B cell (primary cell): ENCODE data around the gene TLE2. TPM values are rescaled to one million over a fixed set of nuclear protein-coding genes. Genes with fewer than 3 reads are reported as not detected.

Experiments
- ATAC-seq: fragments of 200-7000 bp; cut with Tn5 transposase; one replicate; pipeline ENCODE4 v1.10.0; 2021; ENCODE audit warnings: low read depth, mild to moderate bottlenecking, moderate number of reproducible peaks, moderate library complexity
- CTCF ChIA-PET: fragments of 350-600 bp; sonication (Branson Sonifier 250); formaldehyde crosslinking; loops from one replicate; lab custom pipeline; 2021; ENCODE audit warnings: antibody characterized with exemption, inconsistent platforms; lab: Charles Lee
- POLR2A ChIA-PET: fragments of 350-600 bp; sonication (Branson Sonifier 250); formaldehyde crosslinking; loops from one replicate; lab custom pipeline; 2021; ENCODE audit warnings: antibody characterized with exemption; lab: Charles Lee
- DNase-seq: peaks from one replicate; pipeline ENCODE4 v3.0.0; 2013
- H2AFZ ChIP-seq: 2 replicates; pipeline ENCODE4 v1.6.1; 2012; ENCODE audit warnings: mild to moderate bottlenecking, low read depth, low read length; ENCODE audit not compliant: insufficient read depth, poor library complexity, severe bottlenecking
- H3K27ac ChIP-seq, 2 donors: 1 replicate in 1 of 2; 2 replicates in 1 of 2; pipeline ENCODE4 v1.5.1; 2012 to 2013; ENCODE audit warnings: low read length in 2 of 2, mild to moderate bottlenecking in 2 of 2, moderate library complexity in 1 of 2
- H3K27me3 ChIP-seq, 4 experiments: fragments of 200-600 bp in 1 of 4; sonication (generic) in 1 of 4; replicated peaks in 1 of 4; 1 replicate in 2 of 4; 2 replicates in 2 of 4; pipeline versions ENCODE4 v1.6.1 to v1.7.0; 2013 to 2016; ENCODE audit warnings: low read length in 3 of 4, mild to moderate bottlenecking in 2 of 4, mixed read lengths in 1 of 4, moderate library complexity in 1 of 4; ENCODE audit not compliant: insufficient read depth in 4 of 4, control insufficient read depth in 3 of 4; ENCODE audit errors: control extremely low read depth in 1 of 4
- H3K36me3 ChIP-seq, 2 experiments: replicated peaks in 1 of 2; 1 replicate in 1 of 2; 2 replicates in 1 of 2; pipeline versions ENCODE4 v1.6.1 to v1.7.1; 2013; ENCODE audit warnings: low read length in 1 of 2; ENCODE audit not compliant: insufficient read depth in 2 of 2, control insufficient read depth in 1 of 2; ENCODE audit errors: control extremely low read depth in 1 of 2, extremely low read depth in 1 of 2
- H3K4me1 ChIP-seq, 2 donors: fragments of 200-600 bp in 1 of 2; sonication (generic) in 1 of 2; 1 replicate in 1 of 2; 2 replicates in 1 of 2; pipeline versions ENCODE4 v1.5.1 to v1.6.1; 2013 to 2017; ENCODE audit warnings: low read length in 2 of 2; ENCODE audit not compliant: control insufficient read depth in 2 of 2, insufficient read depth in 2 of 2
- H3K4me2 ChIP-seq: replicated peaks from 2 replicates; pipeline ENCODE3; 2012; ENCODE audit warnings: mild to moderate bottlenecking, low read depth, low read length; ENCODE audit not compliant: poor library complexity, severe bottlenecking
- H3K4me3 ChIP-seq, 5 experiments: fragments of 200-600 bp in 1 of 5; sonication (generic) in 1 of 5; 1 replicate in 3 of 5; 2 replicates in 2 of 5; pipeline versions ENCODE4 v1.5.1 to v1.7.0; 2011 to 2016; ENCODE audit warnings: low read length in 4 of 5, mild to moderate bottlenecking in 4 of 5, low read depth in 2 of 5, control low read depth in 1 of 5, moderate library complexity in 1 of 5; ENCODE audit not compliant: insufficient read depth in 1 of 5; ENCODE audit errors: control extremely low read depth in 1 of 5, extremely low read depth in 1 of 5
- H3K79me2 ChIP-seq: fragments of 200-600 bp; sonication (generic); one replicate; pipeline ENCODE4 v1.6.0; 2016; ENCODE audit warnings: low read length; ENCODE audit not compliant: control insufficient read depth, insufficient read depth
- H3K9ac ChIP-seq: fragments of 200-600 bp; sonication (generic); 2 replicates; pipeline ENCODE4 v1.6.1; 2017; ENCODE audit warnings: mild to moderate bottlenecking, low read length, moderate library complexity
- H3K9me3 ChIP-seq, 3 donors: one replicate each; pipeline versions ENCODE4 v1.6.1 to v1.7.1; 2013; ENCODE audit warnings: low read length in 2 of 3; ENCODE audit not compliant: control insufficient read depth in 2 of 3, insufficient read depth in 1 of 3; ENCODE audit errors: control extremely low read depth in 1 of 3
- H4K20me1 ChIP-seq: 2 replicates; pipeline ENCODE4 v1.6.0; 2012; ENCODE audit warnings: mild to moderate bottlenecking, low read length; ENCODE audit not compliant: insufficient read depth, control insufficient read depth, poor library complexity, severe bottlenecking
- H3K27ac Mint-ChIP-seq: one replicate; pipeline ENCODE4 v1.8.0; 2021; ENCODE audit warnings: mixed read lengths
- H3K27me3 Mint-ChIP-seq: one replicate; pipeline ENCODE4 v1.8.0; 2021; ENCODE audit warnings: mixed read lengths
- H3K4me1 Mint-ChIP-seq: one replicate; pipeline ENCODE4 v1.8.0; 2021; ENCODE audit warnings: mixed read lengths
- H3K4me3 Mint-ChIP-seq: one replicate; pipeline ENCODE4 v1.8.0; 2021; ENCODE audit warnings: mixed read lengths
- H3K9me3 Mint-ChIP-seq: one replicate; pipeline ENCODE4 v1.8.0; 2022; ENCODE audit warnings: mixed read lengths; ENCODE audit not compliant: insufficient read depth
- EZH2 ChIP-seq: IDR thresholded peaks from 2 replicates; pipeline ENCODE4 v1.6.1; 2012; ENCODE audit warnings: borderline replicate concordance, low read depth, mild to moderate bottlenecking, moderate library complexity, low read length; ENCODE audit not compliant: insufficient read depth, poor library complexity, severe bottlenecking
- WGBS: methylation state at CpG from one replicate; pipeline ENCODE4 v1.1.5; 2013; ENCODE audit warnings: missing lambda C conversion rate; ENCODE audit not compliant: insufficient coverage; 5-methylcytosine and 5-hydroxymethylcytosine counted together
- intact Hi-C: fragments of 100-400 bp; cut with micrococcal nuclease; formaldehyde crosslinking; loops from one replicate; pipeline ENCODE4 v1.10.0; 2022
- polyA plus RNA-seq: library from polyadenylated mRNA; depleted of rRNA; stranded (reverse); fragments of >200 nt; gene quantifications from 2 replicates; pipeline ENCODE4 v1.2.3, GENCODE V29; 2012
- total RNA-seq, 2 donors: library from RNA; stranded (reverse); fragments of 120-200 nt in 1 of 2; gene quantifications; 1 replicate in 1 of 2; 2 replicates in 1 of 2; pipeline versions ENCODE4 v1.2.3 to v1.2.4, GENCODE V29; 2013 to 2022
- TF ChIP-seq, protein P1 (sequence below): fragments of 200-600 bp; IDR thresholded peaks from one replicate; pipeline ENCODE4 v1.8.0; 2022; ENCODE audit warnings: antibody characterized with exemption, mild to moderate bottlenecking

Gene TLE2
- total and polyA plus RNA-seq, 2 donors (not counting 1 experiment from before 2014, with no cell fraction given) = 3.0 to 5.3 TPM

DNA sequence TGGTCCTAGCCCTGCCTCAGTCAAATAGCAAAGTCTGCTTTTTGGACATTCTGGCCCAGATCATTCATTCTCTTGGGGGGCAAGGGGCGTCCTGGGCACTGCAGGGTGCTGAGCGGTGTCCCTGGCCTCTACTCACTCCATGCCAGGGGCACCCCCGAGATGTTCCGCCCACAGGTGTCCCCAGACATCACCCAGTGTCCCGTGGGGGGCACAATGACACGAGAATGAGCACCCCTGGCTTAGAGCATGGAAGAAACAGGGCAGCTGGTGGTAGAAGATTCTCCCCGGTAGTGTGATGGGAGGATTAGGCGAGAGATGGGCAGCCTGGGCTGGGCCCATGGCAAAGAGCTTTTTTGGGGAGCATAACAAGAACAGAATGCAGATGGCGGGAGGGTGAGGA, 38.5 kb upstream of the TLE2 start:
- no peaks in the 10 kb centered on the region for H3K9me3 ChIP-seq
- TF ChIP-seq, protein P1, sequence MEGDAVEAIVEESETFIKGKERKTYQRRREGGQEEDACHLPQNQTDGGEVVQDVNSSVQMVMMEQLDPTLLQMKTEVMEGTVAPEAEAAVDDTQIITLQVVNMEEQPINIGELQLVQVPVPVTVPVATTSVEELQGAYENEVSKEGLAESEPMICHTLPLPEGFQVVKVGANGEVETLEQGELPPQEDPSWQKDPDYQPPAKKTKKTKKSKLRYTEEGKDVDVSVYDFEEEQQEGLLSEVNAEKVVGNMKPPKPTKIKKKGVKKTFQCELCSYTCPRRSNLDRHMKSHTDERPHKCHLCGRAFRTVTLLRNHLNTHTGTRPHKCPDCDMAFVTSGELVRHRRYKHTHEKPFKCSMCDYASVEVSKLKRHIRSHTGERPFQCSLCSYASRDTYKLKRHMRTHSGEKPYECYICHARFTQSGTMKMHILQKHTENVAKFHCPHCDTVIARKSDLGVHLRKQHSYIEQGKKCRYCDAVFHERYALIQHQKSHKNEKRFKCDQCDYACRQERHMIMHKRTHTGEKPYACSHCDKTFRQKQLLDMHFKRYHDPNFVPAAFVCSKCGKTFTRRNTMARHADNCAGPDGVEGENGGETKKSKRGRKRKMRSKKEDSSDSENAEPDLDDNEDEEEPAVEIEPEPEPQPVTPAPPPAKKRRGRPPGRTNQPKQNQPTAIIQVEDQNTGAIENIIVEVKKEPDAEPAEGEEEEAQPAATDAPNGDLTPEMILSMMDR = no peak
- TF ChIP-seq EZH2 = no peak
- H2AFZ ChIP-seq = no peak overlapping the region
- H3K79me2 ChIP-seq = peaks cover 16% of the 10 kb centered on the region
- Mint-ChIP-seq H3K27ac (peak overlapping the region; percentile 73), H3K9me3 (no peaks in the 10 kb centered on the region), H3K27me3 (no peaks in the 10 kb centered on the region), H3K4me3 (no peak overlapping the region), H3K4me1 (peaks cover 50% of the 10 kb centered on the region)
- no peaks in the 10 kb centered on the region for H4K20me1 ChIP-seq
- H3K4me2 ChIP-seq = no peak overlapping the region
- H3K4me1 ChIP-seq = peaks cover 36 to 59% of the 10 kb centered on the region in 2 donors
- no peak overlapping the region for H3K4me3 ChIP-seq
- CTCF ChIA-PET = interaction anchor here (1.0 to 1.6 kb wide), 2 partner anchors 8 to 38 kb away, joined by 4 to 5 read pairs; no protein-coding TSS in a partner anchor
- no peaks in the 10 kb centered on the region for H3K36me3 ChIP-seq
- DNase-seq (no peak), ATAC-seq (no peak)
- H3K27ac ChIP-seq = no peak overlapping the region
- no peaks in the 10 kb centered on the region for H3K27me3 ChIP-seq
- WGBS = 69% methylated on average over 6 of the region's 9 CpGs
- no peak overlapping the region for H3K9ac ChIP-seq
- POLR2A ChIA-PET = interaction anchor here (0.7 to 1.7 kb wide), 3 partner anchors 25 to 99 kb away, joined by 3 to 8 read pairs (median 4); no protein-coding TSS in a partner anchor
- intact Hi-C loops = loop anchor here (10.0 kb wide), 1 partner anchor 117 kb away; the partner anchor contains the start of gene NCLN

DNA sequence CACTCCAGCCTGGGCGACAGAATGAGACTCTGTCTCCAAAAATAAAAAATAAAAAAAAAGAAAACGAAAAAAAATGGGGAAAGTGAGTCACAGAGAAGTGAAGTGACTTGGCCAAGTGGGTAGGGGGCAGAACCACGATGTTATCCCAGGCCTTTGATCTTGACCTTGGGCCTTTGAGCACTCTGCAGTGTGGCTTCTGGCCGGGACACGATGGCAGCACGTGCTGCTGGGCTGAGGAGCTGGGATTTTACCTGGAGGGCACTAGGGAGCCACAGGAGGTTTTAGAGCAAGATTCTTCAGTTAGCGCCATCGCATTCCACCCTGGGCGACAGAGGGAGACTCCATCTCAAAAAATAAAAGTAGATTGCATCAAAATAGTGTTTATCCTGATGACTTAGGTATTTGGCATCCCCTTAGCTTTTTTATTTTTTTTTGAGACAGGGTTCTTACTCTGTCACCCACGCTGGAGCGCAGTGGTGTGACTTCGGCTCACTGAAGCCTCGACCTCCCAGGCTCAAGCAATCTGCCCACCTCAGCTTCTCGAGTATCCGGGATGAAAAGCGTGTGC, 37.5 kb upstream of the TLE2 start:
- no peaks in the 10 kb centered on the region for H4K20me1 ChIP-seq
- H3K27ac ChIP-seq = no peak overlapping the region
- no peaks in the 10 kb centered on the region for H3K27me3 ChIP-seq
- ChIA-PET CTCF (interaction anchor here (0.6 to 1.1 kb wide), 4 partner anchors 9 to 1507 kb away, joined by 3 to 6 read pairs (median 4); no protein-coding TSS in a partner anchor), POLR2A (interaction anchor here (0.6 to 1.5 kb wide), 4 partner anchors 11 to 31 kb away, joined by 4 to 6 read pairs (median 4); no protein-coding TSS in a partner anchor)
- 87% methylated on average over 15 of the region's 16 CpGs for WGBS
- Mint-ChIP-seq H3K4me3 (peak overlapping the region; percentile 32), H3K4me1 (peaks cover 49% of the 10 kb centered on the region), H3K27ac (peak overlapping the region; percentile 79), H3K27me3 (no peaks in the 10 kb centered on the region), H3K9me3 (no peaks in the 10 kb centered on the region)
- no peak overlapping the region for H3K4me2 ChIP-seq
- ATAC-seq = no peak
- H3K4me3 ChIP-seq = no peak overlapping the region
- H2AFZ ChIP-seq = no peak overlapping the region
- no peak overlapping the region for H3K9ac ChIP-seq
- no peaks in the 10 kb centered on the region for H3K36me3 ChIP-seq
- H3K9me3 ChIP-seq = no peaks in the 10 kb centered on the region
- peaks cover 17% of the 10 kb centered on the region for H3K79me2 ChIP-seq
- peaks cover 36 to 59% of the 10 kb centered on the region in 2 donors for H3K4me1 ChIP-seq
- intact Hi-C loops = loop anchor here (10.0 kb wide), 1 partner anchor 118 kb away; the partner anchor contains the start of gene NCLN
- DNase-seq = no peak
- TF ChIP-seq, protein P1 = no peak
- TF ChIP-seq EZH2 = no peak
